ENCODE measurements around the gene POLR2E. TPM values are rescaled to one million over a fixed set of nuclear protein-coding genes. Genes with fewer than 3 reads are reported as not detected.

The POLR2E gene
- total and polyA plus RNA-seq, 2 of the 13 experiments (the other 11 are each of a cell fraction or from before 2014, with no cell fraction given) = 140 to 272 TPM

GRCh38 chr19:1066748-1067340 is 28.3 kb downstream of the POLR2E start, which contains the start of gene ARHGAP45 (continued):
- TF ChIP-seq ZBTB25 (CRISPR knock-in tag; IDR thresholded peaks at IDR 0.05) (no peak), ATF3 (CRISPR knock-in tag; IDR thresholded peaks at IDR 0.05) (no peak), ZNF24 (IDR thresholded peaks at IDR 0.05) (no peak), ERF (CRISPR knock-in tag; IDR thresholded peaks at IDR 0.05) (0 out of 2 replicates have a peak, but pooled peaks have one; percentile 20), DZIP1 (CRISPR knock-in tag; IDR thresholded peaks at IDR 0.05) (no peak), HOXA7 (CRISPR knock-in tag; IDR thresholded peaks at IDR 0.05) (no peak), TFAP4 (IDR thresholded peaks at IDR 0.05; ENCODE audit: borderline replicate concordance, low read depth) (peak; percentile 67; the same call in 1 of the 2 replicates), AGO1 (IDR thresholded peaks at IDR 0.05; ENCODE audit: low read depth, low read length, poor library complexity, severe bottlenecking) (peak; percentile 78), ZNF441 (CRISPR knock-in tag; IDR thresholded peaks at IDR 0.05; ENCODE audit: borderline replicate concordance) (peak; percentile 58; the same call in 1 of the 2 replicates), TFDP2 (CRISPR knock-in tag; IDR thresholded peaks at IDR 0.05) (peak; percentile 31; the same call in 1 of the 2 replicates), PLRG1 (conservative IDR thresholded peaks at IDR 0.05) (no peak), ZNF615 (CRISPR knock-in tag; IDR thresholded peaks at IDR 0.05; ENCODE audit: borderline replicate concordance) (no peak), ZNF232 (CRISPR knock-in tag; IDR thresholded peaks at IDR 0.05; ENCODE audit: borderline replicate concordance) (no peak), KDM4B (CRISPR knock-in tag; IDR thresholded peaks at IDR 0.05) (no peak), POLR2A (IDR thresholded peaks at IDR 0.05; ENCODE audit: insufficient read depth in 1 of 2, low read depth in 2 of 2, low read length in 2 of 2) (peak in 1 of 2 experiments; percentile 71; a peak in 1 of 4 replicates), ZMYM2 (CRISPR knock-in tag; IDR thresholded peaks at IDR 0.05) (peak; percentile 78), SALL1 (CRISPR knock-in tag; IDR thresholded peaks at IDR 0.05) (no peak; the same call in 1 of the 2 replicates), TEAD2 (CRISPR knock-in tag; IDR thresholded peaks at IDR 0.05) (no peak), TBX2 (CRISPR knock-in tag; IDR thresholded peaks at IDR 0.05; ENCODE audit: borderline replicate concordance) (no peak), ZNF501 (CRISPR knock-in tag; IDR thresholded peaks at IDR 0.05) (peak; percentile 27; the same call in 1 of the 2 replicates), MED1 (CRISPR knock-in tag; IDR thresholded peaks at IDR 0.05) (0 out of 2 replicates have a peak, but pooled peaks have one; percentile 17), ZBTB21 (CRISPR knock-in tag; IDR thresholded peaks at IDR 0.05) (no peak), ZNF546 (CRISPR knock-in tag; conservative IDR thresholded peaks at IDR 0.05) (peak; percentile 53; the same call in 1 of the 2 replicates), BCL3 (CRISPR knock-in tag; IDR thresholded peaks at IDR 0.05) (no peak)
